Left ventricle myocardium inferior (tissue), 1 donor: ENCODE measurements around the gene GTSE1. TPM values are rescaled to one million over a fixed set of nuclear protein-coding genes. Genes with fewer than 3 reads are reported as not detected.

Experiments used
- DNase-seq: peaks from one replicate; pipeline ENCODE4 v3.0.0-alpha.2; 2020
- H3K27ac ChIP-seq: fragments of 200-600 bp; replicated peaks from 2 replicates; pipeline ENCODE4 v1.8.0; 2021
- H3K27me3 ChIP-seq: fragments of 200-600 bp; 2 replicates; pipeline ENCODE4 v1.8.0; 2021; ENCODE audit warnings: low read depth
- H3K36me3 ChIP-seq: fragments of 200-600 bp; 2 replicates; pipeline ENCODE4 v1.8.0; 2021
- H3K4me1 ChIP-seq: fragments of 200-600 bp; 2 replicates; pipeline ENCODE4 v1.8.0; 2021
- H3K4me3 ChIP-seq: fragments of 200-600 bp; 2 replicates; pipeline ENCODE4 v1.8.0; 2021; ENCODE audit warnings: mild to moderate bottlenecking, moderate library complexity
- H3K9me3 ChIP-seq: fragments of 200-600 bp; replicated peaks from 2 replicates; pipeline ENCODE4 v1.8.0; 2021
- CTCF ChIP-seq: fragments of 200-600 bp; IDR thresholded peaks from 2 replicates; pipeline ENCODE4 v1.8.0; 2021; ENCODE audit warnings: antibody characterized with exemption, mild to moderate bottlenecking, borderline replicate concordance
- intact Hi-C: fragments of 100-400 bp; cut with micrococcal nuclease; formaldehyde crosslinking; loops from one replicate; pipeline ENCODE4 v1.11.0; 2022
- total RNA-seq: library from RNA; stranded (reverse); fragmentation: NEBNext Ultra II Directional; extraction: Animal tissue kit (Norgen Biotek cat#: 25700); gene quantifications from one replicate; pipeline ENCODE4 v1.2.1, GENCODE V29; 2021
- donor health status: DM: no; HTN: yes; CAD: no; lungs with severe emphysema.

Gene GTSE1
- total RNA-seq, 1 donor from 2014 or later: 0.25 TPM

DNA sequence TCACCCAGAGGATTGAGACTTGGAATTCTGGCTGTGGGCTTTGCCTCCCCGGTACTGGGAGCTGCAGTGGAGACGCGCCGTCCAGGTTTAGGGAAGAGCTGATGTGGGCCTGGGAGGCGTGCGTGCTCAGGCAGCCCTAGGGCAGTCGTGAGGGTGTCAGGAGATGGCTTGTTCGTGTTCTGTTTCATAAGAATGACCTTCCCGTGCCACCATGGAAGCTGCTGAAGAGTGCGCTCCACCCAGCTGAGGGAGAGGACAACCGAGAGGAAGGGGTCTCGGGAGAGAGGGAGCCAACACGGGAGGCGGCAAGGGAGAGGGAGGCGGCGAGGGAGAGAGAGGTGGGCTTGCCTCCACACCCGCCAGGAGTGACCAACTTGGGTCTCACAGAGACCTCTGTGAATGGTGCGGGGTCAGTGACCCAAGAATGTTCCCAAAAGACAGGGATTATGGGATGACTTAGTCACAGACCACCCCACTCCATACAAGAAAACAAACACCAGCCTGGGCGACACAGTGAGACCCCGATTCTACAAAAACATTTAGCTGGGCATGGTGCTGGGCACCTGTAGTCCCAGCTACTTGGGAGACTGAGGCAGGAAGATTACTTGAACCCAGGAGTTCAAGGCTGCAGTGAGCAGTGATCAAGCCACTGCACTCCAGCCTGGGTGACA lies 24.2 kb downstream of the GTSE1 start:
- no peaks in the 10 kb centered on the region for H3K4me1 ChIP-seq
- no peaks in the 10 kb centered on the region for H3K9me3 ChIP-seq
- TF ChIP-seq CTCF: no peak
- H3K36me3 ChIP-seq: no peaks in the 10 kb centered on the region
- H3K27ac ChIP-seq: no peak overlapping the region
- no peaks in the 10 kb centered on the region for H3K27me3 ChIP-seq
- intact Hi-C loops: no loop called here
- H3K4me3 ChIP-seq: no peak overlapping the region
- DNase-seq: no peak

- no peaks in the 10 kb centered on the region for H3K36me3 ChIP-seq
- H3K9me3 ChIP-seq: no peaks in the 10 kb centered on the region
- no peak for DNase-seq
- no peak overlapping the region for H3K4me3 ChIP-seq
- no peak for TF ChIP-seq CTCF
- H3K27ac ChIP-seq: no peak overlapping the region
- no peaks in the 10 kb centered on the region for H3K4me1 ChIP-seq
- no peaks in the 10 kb centered on the region for H3K27me3 ChIP-seq
- intact Hi-C loops: no loop called here
These were observed 26.0 kb downstream of the GTSE1 start for GRCh38 chr22:46322711-46323110.

DNA sequence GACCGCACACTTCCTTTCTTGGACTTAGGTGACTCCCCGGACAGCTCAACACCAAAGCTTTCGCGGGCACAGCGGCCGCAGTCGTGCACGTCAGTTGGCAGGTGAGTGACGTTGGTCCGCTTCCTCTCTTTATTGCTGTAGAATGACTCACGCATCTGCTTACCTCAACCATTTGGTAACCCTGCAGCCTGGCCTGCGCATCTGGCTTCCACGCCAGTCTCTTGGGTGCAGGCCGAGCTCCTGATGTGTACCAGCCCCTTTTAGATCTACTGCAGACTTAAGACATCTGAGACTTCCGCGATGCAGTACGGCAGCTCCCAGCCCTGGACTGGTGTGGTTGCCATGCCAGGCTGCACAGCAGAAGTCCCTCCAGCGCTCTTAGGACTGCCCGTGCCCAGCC lies 26.5 kb downstream of the GTSE1 start:
- no peak overlapping the region for H3K27ac ChIP-seq
- H3K36me3 ChIP-seq: no peaks in the 10 kb centered on the region
- intact Hi-C loops: no loop called here

GRCh38 chr22:46326066-46326680 lies 29.5 kb downstream of the GTSE1 start:
- no peak for DNase-seq
- Histone ChIP-seq H3K9me3 (no peaks in the 10 kb centered on the region), H3K36me3 (no peaks in the 10 kb centered on the region), H3K4me1 (no peaks in the 10 kb centered on the region), H3K27ac (no peak overlapping the region), H3K27me3 (no peaks in the 10 kb centered on the region), H3K4me3 (no peak overlapping the region)
- no peak for TF ChIP-seq CTCF
- intact Hi-C loops: no loop called here

More for the DNA sequence above, 26.5 kb downstream of the GTSE1 start:
- TF ChIP-seq CTCF: no peak
- Histone ChIP-seq H3K4me1 (no peaks in the 10 kb centered on the region), H3K9me3 (no peaks in the 10 kb centered on the region), H3K4me3 (no peak overlapping the region), H3K27me3 (no peaks in the 10 kb centered on the region)
- DNase-seq: no peak

GRCh38 chr22:46327691-46328465 lies 31.2 kb downstream of the GTSE1 start:
- no peak overlapping the region for H3K27ac ChIP-seq
- no peaks in the 10 kb centered on the region for H3K27me3 ChIP-seq
- no peak overlapping the region for H3K4me3 ChIP-seq
- intact Hi-C loops: no loop called here
- no peak for DNase-seq
- no peaks in the 10 kb centered on the region for H3K36me3 ChIP-seq
- no peak for TF ChIP-seq CTCF
- H3K9me3 ChIP-seq: no peaks in the 10 kb centered on the region
- no peaks in the 10 kb centered on the region for H3K4me1 ChIP-seq
